Esophagus muscularis mucosa (tissue), 4 donors: ENCODE data around the gene KRTDAP.

Source experiments
- CTCF ChIP-seq, 3 experiments: fragments of 200-600 bp in 2 of 3; fragments of 450-650 bp in 1 of 3; sonication (generic) in 2 of 3; IDR thresholded peaks; one replicate each; pipeline ENCODE4 v1.5.1; 2017 to 2019; ENCODE audit warnings: antibody characterized with exemption in 3 of 3, mild to moderate bottlenecking in 2 of 3, moderate library complexity in 1 of 3
- EP300 ChIP-seq: sonication (generic); formaldehyde crosslinking; IDR thresholded peaks from one replicate; pipeline ENCODE4 v1.6.1; 2017; ENCODE audit warnings: antibody characterized with exemption
- POLR2A ChIP-seq: fragments of 450-650 bp; IDR thresholded peaks from one replicate; pipeline ENCODE4 v1.6.1; 2017; ENCODE audit warnings: antibody characterized with exemption, moderate library complexity, mild to moderate bottlenecking, low read depth
- POLR2AphosphoS5 ChIP-seq, 2 donors: sonication (generic); formaldehyde crosslinking; IDR thresholded peaks; one replicate each; pipeline ENCODE4 v1.6.1; 2017; ENCODE audit warnings: antibody characterized with exemption in 2 of 2

- TF ChIP-seq EP300, result no peak
- TF ChIP-seq POLR2A, result no peak
- no peak for TF ChIP-seq CTCF (IDR thresholded peaks at IDR 0.05)
- no peak for TF ChIP-seq POLR2AphosphoS5 (IDR thresholded peaks at IDR 0.05)
Measured at GRCh38 chr19:35500611-35501010, 10.3 kb upstream of the KRTDAP start.
